ENCODE data around the gene GRM5.
"Not testable (repeated sequence)": the region's sequence is repeated elsewhere in the genome, so short reads cannot be mapped to it uniquely, and the experiment has no call there.

Gene GRM5

DNA sequence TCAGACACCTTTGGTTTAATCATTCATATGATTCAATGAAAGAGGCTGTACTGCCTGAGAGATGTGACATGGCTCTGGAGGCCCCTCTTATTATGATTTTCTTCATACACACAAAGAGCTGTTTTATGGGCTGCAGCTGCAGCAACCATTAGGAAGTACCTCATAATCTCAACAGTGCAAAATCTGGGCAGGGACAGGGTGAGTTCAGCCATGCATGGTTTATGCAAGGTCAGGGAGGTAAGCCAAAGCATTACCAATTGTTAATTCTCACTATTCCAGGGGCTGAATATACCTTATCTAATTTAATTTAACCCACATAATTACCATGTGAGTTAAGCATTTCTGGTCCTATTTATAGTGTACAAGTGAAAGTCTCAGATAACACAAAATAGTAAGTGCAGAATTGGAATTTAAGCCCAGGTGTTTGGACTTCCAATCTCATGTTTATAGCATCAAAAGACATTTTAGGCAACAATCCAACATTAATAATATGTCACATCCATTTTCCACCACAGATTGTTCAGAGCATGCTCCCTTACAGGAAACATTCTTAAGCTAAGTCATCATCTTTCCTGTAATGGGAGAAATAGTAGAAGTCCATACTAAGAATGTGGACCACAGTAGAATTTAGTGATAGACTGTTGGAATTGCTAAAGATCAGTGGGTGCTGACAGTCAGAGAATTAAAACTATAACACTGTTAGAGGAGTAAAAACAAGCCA lies 45.8 kb downstream of the GRM5 start:
- H3K36me3 Mint-ChIP-seq, H3K4me3 Mint-ChIP-seq, H3K27ac Mint-ChIP-seq, H3K27me3 Mint-ChIP-seq, H3K4me1 Mint-ChIP-seq, H3K9me3 Mint-ChIP-seq: not testable (repeated sequence)

DNA sequence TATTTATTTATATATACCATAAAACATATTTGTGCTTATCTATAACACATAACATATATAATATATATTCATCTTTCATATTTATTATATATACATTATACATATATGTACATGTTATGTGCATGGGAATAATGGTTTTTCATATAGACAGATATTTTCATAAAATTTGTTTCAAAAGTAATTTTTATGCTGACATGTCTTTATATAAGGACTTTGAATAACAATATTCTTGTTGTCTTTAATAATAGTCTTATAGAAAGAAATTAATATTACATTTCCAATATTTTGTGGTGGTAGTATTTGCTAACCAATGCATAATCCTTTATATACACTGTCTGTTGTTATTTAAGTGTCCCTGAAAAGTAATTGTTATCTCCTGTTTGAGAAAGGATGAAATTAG lies 49.6 kb downstream of the GRM5 start:
- H3K27ac Mint-ChIP-seq: no peak overlapping the region
- no peaks in the 10 kb centered on the region for H3K9me3 Mint-ChIP-seq
- H3K4me1 Mint-ChIP-seq: no peaks in the 10 kb centered on the region
- no peak overlapping the region for H3K4me3 Mint-ChIP-seq
- no peaks in the 10 kb centered on the region for H3K27me3 Mint-ChIP-seq
- H3K36me3 Mint-ChIP-seq: no peaks in the 10 kb centered on the region

DNA sequence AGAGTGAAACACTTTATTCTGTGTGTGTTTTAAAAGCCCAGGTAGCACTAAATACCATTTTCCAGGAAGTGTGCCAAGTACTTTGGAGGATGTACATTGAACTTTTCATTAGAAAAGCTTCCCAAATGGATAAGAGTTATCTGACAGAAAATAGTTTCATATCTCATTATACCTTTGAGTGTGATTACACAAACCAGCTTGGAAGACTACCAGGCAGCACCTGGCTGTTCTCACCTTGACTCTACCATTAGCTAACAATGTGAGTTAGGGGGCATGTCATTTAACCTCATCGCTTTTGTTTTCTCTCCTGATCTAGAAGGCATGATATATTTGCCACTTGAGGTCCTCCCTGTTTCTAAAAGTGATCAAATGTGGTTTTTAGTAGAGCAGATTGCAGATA lies 50.2 kb downstream of the GRM5 start:
- H3K27ac Mint-ChIP-seq: peak overlapping the region; percentile 31
- no peaks in the 10 kb centered on the region for H3K9me3 Mint-ChIP-seq
- H3K36me3 Mint-ChIP-seq: no peaks in the 10 kb centered on the region
- H3K27me3 Mint-ChIP-seq: no peaks in the 10 kb centered on the region
- no peak overlapping the region for H3K4me3 Mint-ChIP-seq
- H3K4me1 Mint-ChIP-seq: no peaks in the 10 kb centered on the region

DNA sequence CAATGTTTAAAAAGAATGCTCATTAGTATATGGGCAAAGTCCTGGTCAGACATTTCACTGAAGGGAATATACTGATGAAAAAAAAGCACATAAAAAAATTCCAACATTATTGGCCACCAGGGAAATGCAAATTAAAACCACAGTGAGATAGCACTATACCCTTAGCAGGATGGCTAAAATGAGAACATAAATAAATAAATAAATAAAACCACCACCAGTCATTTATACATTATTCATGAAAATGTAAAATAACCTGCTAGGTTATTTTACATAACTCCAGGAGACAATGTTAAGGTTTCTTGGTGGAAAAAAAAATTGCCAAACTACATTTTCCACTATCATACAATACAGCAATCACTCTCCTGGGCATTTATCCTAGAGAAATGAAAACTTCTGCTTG lies 64.9 kb downstream of the GRM5 start:
- H3K4me1 Mint-ChIP-seq, H3K4me3 Mint-ChIP-seq, H3K27me3 Mint-ChIP-seq, H3K27ac Mint-ChIP-seq, H3K36me3 Mint-ChIP-seq, H3K9me3 Mint-ChIP-seq: not testable (repeated sequence)

DNA sequence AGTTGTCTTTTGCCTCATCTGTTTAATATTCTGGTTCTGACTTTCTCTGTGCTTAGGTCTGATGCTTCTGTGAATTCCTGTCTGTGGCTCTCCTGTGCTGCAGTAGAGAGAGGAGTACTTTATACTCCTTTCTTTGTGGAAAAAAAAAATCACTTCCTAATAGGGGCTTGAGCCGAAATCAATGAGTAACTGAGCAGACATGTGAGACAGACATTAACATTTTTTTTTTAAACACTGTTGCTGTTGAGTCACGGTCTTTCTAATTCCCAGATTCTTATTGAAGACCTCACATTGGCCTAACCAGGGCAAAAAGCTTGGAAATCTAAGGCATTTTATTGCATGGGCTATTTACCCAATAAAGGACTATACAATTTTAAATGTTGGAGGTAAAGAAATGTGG lies 86.1 kb downstream of the GRM5 start:
- no peaks in the 10 kb centered on the region for H3K9me3 Mint-ChIP-seq
- H3K27ac Mint-ChIP-seq: no peak overlapping the region
- no peak overlapping the region for H3K4me3 Mint-ChIP-seq
- H3K4me1 Mint-ChIP-seq: no peaks in the 10 kb centered on the region
- no peaks in the 10 kb centered on the region for H3K36me3 Mint-ChIP-seq
- H3K27me3 Mint-ChIP-seq: peaks cover 2% of the 10 kb centered on the region

DNA sequence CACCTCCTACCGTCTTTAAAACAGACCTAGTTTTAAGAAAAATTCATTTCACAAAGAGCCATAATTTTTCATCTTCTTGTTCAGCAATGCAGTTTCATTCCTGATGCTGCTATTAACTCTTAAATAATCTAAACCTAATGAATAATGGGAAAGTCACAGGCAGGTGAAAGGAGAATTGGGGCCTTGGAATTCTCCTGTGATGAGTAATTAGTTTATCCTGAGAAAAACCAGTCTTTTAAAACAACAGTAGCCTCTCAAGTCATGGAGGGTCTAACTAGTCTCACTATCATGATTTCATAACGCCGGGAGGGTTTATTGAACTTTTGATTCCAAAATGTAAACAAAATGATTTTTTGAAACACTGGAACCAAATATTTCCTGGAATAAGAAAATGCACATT lies 86.8 kb downstream of the GRM5 start:
- not testable (repeated sequence) for H3K27me3 Mint-ChIP-seq, H3K9me3 Mint-ChIP-seq, H3K27ac Mint-ChIP-seq, H3K36me3 Mint-ChIP-seq, H3K4me1 Mint-ChIP-seq, H3K4me3 Mint-ChIP-seq

DNA sequence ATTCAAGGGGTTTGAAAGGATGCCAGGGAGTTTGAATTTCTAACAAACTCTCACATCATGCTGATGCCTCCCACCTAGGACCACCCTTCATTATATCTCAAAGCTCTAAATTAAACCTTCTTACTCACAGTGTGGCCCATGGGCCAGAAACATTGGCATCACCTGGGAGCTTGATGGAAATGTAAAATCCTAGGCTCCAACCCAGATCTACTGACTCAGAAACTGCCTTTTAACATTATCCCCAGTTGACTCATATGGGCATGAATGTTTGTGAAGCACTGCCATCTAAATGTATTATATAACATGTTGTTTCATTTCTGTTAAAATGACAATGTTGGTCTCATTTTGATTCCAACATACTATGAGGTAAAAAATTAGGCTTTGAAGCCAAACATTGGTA lies 90.3 kb downstream of the GRM5 start:
- H3K36me3 Mint-ChIP-seq, H3K4me3 Mint-ChIP-seq, H3K4me1 Mint-ChIP-seq, H3K27me3 Mint-ChIP-seq, H3K9me3 Mint-ChIP-seq, H3K27ac Mint-ChIP-seq: not testable (repeated sequence)

DNA sequence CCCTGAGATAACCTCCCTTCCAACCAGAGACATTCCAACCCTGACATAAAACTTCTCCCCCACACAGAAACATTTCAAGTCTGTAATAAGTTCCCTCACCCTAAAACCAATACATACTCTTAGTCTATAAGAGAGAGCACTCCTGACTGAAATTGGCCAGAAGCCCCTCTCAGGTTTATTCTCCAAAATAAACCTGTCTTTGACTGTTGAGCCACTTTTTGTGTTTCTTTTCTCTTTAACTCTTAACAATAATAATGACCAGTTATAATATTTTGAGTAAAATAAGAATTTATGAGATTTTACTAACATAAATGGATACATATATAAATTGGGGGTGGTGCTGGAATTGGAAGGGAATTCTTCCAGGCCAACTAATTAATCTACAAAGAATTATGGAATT lies 93.6 kb downstream of the GRM5 start:
- Mint-ChIP-seq H3K4me1 (no peaks in the 10 kb centered on the region), H3K9me3 (no peaks in the 10 kb centered on the region), H3K4me3 (no peak overlapping the region), H3K27me3 (no peaks in the 10 kb centered on the region), H3K36me3 (no peaks in the 10 kb centered on the region), H3K27ac (no peak overlapping the region)

DNA sequence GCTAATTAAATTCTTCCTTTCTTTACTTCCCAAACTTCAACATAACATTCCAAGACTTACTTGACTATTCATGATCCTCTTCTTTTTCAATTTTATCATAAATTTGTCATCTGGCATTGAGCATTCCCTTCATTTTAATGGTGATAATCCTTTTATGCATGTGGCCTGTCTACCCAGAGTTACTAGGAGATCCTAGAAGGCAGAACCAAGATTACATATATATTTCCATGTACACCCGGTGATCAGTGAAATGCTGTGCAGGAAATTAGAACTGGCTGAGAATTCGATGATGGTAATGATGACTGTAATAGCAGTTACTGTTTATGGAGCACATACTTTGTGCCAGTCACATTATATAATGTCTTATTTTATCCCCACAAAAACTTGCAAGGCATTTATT lies 104.2 kb downstream of the GRM5 start:
- not testable (repeated sequence) for H3K27me3 Mint-ChIP-seq, H3K36me3 Mint-ChIP-seq, H3K4me3 Mint-ChIP-seq, H3K9me3 Mint-ChIP-seq, H3K27ac Mint-ChIP-seq, H3K4me1 Mint-ChIP-seq

DNA sequence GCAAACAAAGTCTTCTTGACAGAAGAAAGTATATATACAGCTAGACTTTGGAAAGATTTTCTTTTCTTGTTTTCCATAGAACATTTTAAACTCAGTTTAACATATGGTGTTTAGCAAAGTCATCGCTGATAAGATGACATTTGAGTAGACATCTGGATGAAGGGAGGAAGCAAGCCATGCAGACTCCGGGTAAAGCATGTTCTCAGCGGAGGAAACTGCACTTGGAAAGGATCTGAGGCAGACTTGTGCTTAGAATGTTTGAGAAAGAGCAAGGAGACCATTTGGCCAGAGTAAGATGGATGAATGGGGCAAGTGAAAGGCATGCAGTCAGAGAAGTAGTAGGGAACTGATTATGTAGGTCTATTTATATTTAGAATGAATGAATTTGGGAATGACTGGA lies 105.9 kb downstream of the GRM5 start:
- not testable (repeated sequence) for H3K36me3 Mint-ChIP-seq, H3K4me1 Mint-ChIP-seq, H3K9me3 Mint-ChIP-seq, H3K27ac Mint-ChIP-seq, H3K27me3 Mint-ChIP-seq, H3K4me3 Mint-ChIP-seq

DNA sequence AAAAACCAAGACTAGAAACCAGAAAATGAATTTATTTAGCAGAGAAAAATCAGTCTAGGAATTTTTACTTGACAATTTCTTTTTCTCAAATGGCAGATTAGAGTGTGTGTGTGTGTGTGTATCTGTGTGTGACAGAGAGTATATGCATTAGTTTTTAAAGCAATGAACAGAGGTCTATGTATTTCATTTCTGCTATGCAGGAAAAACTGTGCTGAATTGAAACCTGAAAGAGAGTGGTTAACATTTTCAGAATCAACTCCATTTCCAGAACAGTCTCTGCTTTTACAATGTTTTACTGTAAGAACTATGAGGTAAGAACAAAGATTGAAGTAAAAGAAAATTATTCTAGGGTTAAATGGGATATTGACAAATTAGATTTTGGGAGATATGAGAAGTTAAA lies 114.8 kb downstream of the GRM5 start:
- H3K27ac Mint-ChIP-seq: no peak overlapping the region
- H3K27me3 Mint-ChIP-seq: no peaks in the 10 kb centered on the region
- H3K9me3 Mint-ChIP-seq: no peaks in the 10 kb centered on the region
- H3K36me3 Mint-ChIP-seq: no peaks in the 10 kb centered on the region
- no peak overlapping the region for H3K4me3 Mint-ChIP-seq
- H3K4me1 Mint-ChIP-seq: no peaks in the 10 kb centered on the region

DNA sequence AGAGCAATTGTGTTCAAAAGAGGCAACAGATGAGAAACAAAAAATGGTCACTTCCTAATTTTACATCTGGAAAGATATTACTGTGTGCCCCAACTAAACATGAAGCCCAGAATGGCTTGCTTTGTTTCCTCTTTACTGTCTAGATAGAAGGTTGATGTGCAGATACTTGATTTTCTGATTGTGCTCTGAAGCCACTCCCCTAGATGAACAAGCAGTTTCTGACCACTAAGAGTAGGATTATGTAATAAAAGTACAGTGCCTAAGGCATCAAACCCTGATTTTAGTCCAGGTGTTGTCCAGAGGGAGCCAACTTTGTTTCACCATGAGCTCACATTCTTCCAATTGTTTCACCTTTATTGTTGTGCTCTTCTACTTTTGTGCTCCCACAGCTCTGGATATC lies 116.9 kb downstream of the GRM5 start:
- H3K36me3 Mint-ChIP-seq, H3K27me3 Mint-ChIP-seq, H3K4me1 Mint-ChIP-seq, H3K4me3 Mint-ChIP-seq, H3K27ac Mint-ChIP-seq, H3K9me3 Mint-ChIP-seq: not testable (repeated sequence)

DNA sequence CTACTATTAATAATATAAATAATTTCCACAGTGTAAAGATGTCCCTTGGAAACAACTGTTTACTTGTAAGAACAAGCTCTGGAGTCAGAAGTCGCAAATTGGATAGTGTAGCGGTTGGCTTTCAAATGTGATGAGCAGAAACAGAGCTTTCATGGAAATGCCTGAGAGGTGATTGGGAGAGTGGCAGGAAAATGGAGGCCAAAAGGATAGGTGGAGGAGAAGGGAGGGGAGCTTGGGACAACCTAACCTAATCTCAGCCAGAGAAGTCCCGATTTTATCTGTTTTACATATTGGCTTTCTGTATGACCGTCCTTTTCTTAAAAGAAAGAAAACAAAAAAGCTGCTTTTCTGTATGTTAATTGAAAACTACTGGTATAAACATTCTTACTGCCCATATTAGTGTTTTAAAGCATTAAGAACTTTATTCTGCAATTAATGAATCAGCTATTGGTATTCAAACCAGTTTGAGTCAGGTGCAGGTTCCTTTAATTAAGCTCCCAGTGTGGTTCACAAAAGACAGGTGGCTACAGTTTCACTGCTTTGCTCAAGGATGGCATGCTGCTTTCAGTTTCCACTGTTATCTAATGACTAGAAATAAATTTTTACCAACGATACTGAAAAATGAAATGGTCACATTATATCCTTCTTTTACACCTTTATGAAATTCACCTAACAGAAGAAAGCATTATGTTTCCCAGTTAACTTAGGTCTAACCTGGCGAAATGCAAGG lies 117.8 kb downstream of the GRM5 start:
- H3K4me3 Mint-ChIP-seq, H3K27ac Mint-ChIP-seq, H3K36me3 Mint-ChIP-seq, H3K4me1 Mint-ChIP-seq, H3K27me3 Mint-ChIP-seq, H3K9me3 Mint-ChIP-seq: not testable (repeated sequence)

DNA sequence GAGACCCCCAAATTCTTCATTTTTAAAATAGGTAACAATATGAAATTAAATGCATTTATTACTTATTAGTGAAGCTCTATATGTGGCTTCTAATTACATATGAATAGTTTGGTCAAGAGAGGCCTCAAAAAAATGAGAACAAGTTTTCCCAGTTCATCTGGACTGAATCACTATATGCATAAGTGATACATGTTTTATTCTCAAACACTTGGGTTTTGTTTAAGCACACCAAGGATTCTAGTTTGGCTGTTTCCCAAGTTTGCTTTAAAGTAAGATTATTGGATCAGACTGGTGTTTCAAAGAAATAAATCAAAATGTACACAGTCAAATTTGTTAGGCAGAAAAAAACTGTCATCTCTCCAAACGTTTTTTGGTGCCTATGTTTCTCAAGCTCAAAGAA lies 136.1 kb downstream of the GRM5 start:
- H3K4me3 Mint-ChIP-seq, H3K9me3 Mint-ChIP-seq, H3K27ac Mint-ChIP-seq, H3K27me3 Mint-ChIP-seq, H3K36me3 Mint-ChIP-seq: not testable (repeated sequence)
- peaks cover 11% of the 10 kb centered on the region for H3K4me1 Mint-ChIP-seq

DNA sequence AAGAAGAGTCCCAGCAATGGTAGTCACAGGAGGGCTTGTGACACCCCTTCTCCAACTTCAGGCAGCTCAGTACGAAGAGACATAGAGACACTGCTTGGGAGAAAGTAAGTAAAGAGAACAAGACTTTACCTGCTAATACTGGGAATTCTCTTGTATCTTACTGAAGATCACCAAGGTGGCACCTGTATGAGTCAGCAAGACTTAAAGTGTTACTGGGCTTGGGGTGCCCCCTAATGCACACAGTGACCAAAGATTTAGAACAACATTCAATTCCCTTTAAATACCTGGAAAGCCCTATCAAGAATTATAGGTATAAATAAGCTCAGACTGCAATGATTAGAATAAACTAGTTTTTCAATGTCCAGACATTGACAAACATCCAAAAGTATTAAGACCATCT lies 148.7 kb downstream of the GRM5 start:
- not testable (repeated sequence) for H3K36me3 Mint-ChIP-seq, H3K27ac Mint-ChIP-seq, H3K27me3 Mint-ChIP-seq, H3K4me3 Mint-ChIP-seq, H3K9me3 Mint-ChIP-seq, H3K4me1 Mint-ChIP-seq

DNA sequence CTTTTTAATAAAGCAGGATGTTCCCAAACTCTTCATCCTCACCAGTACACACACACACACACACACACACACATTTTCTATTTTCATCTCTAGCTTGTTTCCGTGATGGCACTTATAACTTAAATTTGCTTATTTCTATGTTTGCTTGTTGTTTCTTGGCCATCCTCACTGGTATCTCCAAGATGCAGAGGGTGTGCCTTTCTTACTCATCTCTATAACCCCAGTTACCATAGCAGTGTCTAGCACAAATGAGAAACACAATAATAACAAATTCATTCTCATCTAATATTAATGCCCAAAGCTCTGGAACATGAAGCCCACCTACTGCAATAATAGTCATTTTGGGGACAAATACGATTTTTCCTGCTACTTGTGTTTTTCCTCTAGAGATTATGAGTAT lies 156.3 kb downstream of the GRM5 start:
- Mint-ChIP-seq H3K27me3 (no peaks in the 10 kb centered on the region), H3K9me3 (no peaks in the 10 kb centered on the region), H3K4me3 (no peak overlapping the region), H3K36me3 (peaks cover 2% of the 10 kb centered on the region), H3K4me1 (no peaks in the 10 kb centered on the region), H3K27ac (no peak overlapping the region)

DNA sequence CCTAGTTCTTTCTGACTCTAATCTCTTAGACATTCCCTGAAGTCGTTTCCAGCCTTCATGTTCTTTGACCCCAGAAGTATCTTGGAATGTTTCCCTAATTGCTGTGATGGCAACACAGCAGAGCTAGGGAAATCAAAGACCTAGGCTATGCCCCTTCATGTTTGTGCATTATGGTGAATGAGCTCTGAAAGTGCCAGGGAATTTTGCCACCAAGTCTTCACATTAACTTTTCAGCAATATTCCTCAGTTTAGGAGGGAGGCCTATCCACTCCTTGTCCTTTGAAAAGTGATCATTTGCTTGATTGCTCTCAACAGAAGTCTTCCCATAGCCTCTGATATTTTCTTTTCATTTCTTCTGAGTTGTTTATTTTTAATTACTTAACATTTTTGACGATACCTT lies 164.3 kb downstream of the GRM5 start:
- not testable (repeated sequence) for H3K4me3 Mint-ChIP-seq, H3K4me1 Mint-ChIP-seq, H3K36me3 Mint-ChIP-seq, H3K9me3 Mint-ChIP-seq, H3K27me3 Mint-ChIP-seq, H3K27ac Mint-ChIP-seq

Measured in activated naive CD4-positive, alpha-beta T cell treated with anti-CD3 and anti-CD28 coated beads, Interleukin-2, amount 50 U/mL, for 24 hours (primary cell).